ENCODE data around the gene PGGHG. TPM values are rescaled to one million over a fixed set of nuclear protein-coding genes. Genes with fewer than 3 reads are reported as not detected.

PGGHG gene
- polyA plus RNA-seq, 1 donor from 2014 or later = 2.1 TPM

- TF ChIP-seq CTCF (IDR thresholded peaks at IDR 0.05; ENCODE audit: poor library complexity, severe bottlenecking) (no peak), SMC3 (conservative IDR thresholded peaks at IDR 0.05; ENCODE audit: poor library complexity) (no peak), REST (IDR thresholded peaks at IDR 0.05; ENCODE audit: borderline replicate concordance) (no peak), RAD21 (conservative IDR thresholded peaks at IDR 0.05) (no peak), TAF1 (IDR thresholded peaks at IDR 0.05; ENCODE audit: low read depth) (no peak), EZH2 (IDR thresholded peaks at IDR 0.05; ENCODE audit: borderline replicate concordance, insufficient read depth, low read length, poor library complexity, severe bottlenecking) (no peak), MXI1 (conservative IDR thresholded peaks at IDR 0.05; ENCODE audit: poor library complexity, severe bottlenecking) (no peak), POLR2AphosphoS5 (IDR thresholded peaks at IDR 0.05) (no peak), EP300 (conservative IDR thresholded peaks at IDR 0.05; ENCODE audit: poor library complexity, severe bottlenecking) (no peak)
- Histone ChIP-seq H3K4me3 (ENCODE audit: low read length) (no peak overlapping the region), H3K9ac (ENCODE audit: low read length) (no peak overlapping the region), H3K36me3 (ENCODE audit: insufficient read depth, low read length) (no peaks in the 10 kb centered on the region), H2AFZ (ENCODE audit: low read depth, low read length) (no peak overlapping the region), H3K9me3 (ENCODE audit: low read length) (no peaks in the 10 kb centered on the region), H3F3A (ENCODE audit: insufficient read depth, low read length, poor library complexity, severe bottlenecking) (no peaks in the 10 kb centered on the region), H4K20me1 (ENCODE audit: insufficient read depth) (no peaks in the 10 kb centered on the region), H3K27me3 (ENCODE audit: insufficient read depth, low read depth, low read length) (no peaks in the 10 kb centered on the region), H3K9me2 (ENCODE audit: insufficient read depth, low read length) (no peaks in the 10 kb centered on the region), H3K79me2 (replicated peaks; ENCODE audit: insufficient read depth, low read length) (no peaks in the 10 kb centered on the region), H3K4me2 (ENCODE audit: low read length) (no peak overlapping the region), H3K27ac (ENCODE audit: low read length) (no peak overlapping the region)
Observed at GRCh38 chr11:295351-296170, 6.6 kb downstream of the PGGHG start.

- Histone ChIP-seq H3K79me2 (replicated peaks; ENCODE audit: insufficient read depth, low read length) (no peaks in the 10 kb centered on the region), H3K36me3 (ENCODE audit: insufficient read depth, low read length) (no peaks in the 10 kb centered on the region), H3K4me2 (ENCODE audit: low read length) (no peak overlapping the region), H2AFZ (ENCODE audit: low read depth, low read length) (no peak overlapping the region), H3K4me3 (ENCODE audit: low read length) (no peak overlapping the region), H3K9ac (ENCODE audit: low read length) (no peak overlapping the region), H3K27ac (ENCODE audit: low read length) (no peak overlapping the region), H3K9me3 (ENCODE audit: low read length) (no peaks in the 10 kb centered on the region), H3K9me2 (ENCODE audit: insufficient read depth, low read length) (no peaks in the 10 kb centered on the region), H4K20me1 (ENCODE audit: insufficient read depth) (no peaks in the 10 kb centered on the region), H3F3A (ENCODE audit: insufficient read depth, low read length, poor library complexity, severe bottlenecking) (no peaks in the 10 kb centered on the region), H3K27me3 (ENCODE audit: insufficient read depth, low read depth, low read length) (no peaks in the 10 kb centered on the region)
- TF ChIP-seq CTCF (IDR thresholded peaks at IDR 0.05; ENCODE audit: poor library complexity, severe bottlenecking) = no peak
- TF ChIP-seq REST (IDR thresholded peaks at IDR 0.05; ENCODE audit: borderline replicate concordance) = no peak
- no peak for TF ChIP-seq MXI1 (conservative IDR thresholded peaks at IDR 0.05; ENCODE audit: poor library complexity, severe bottlenecking)
- TF ChIP-seq SMC3 (conservative IDR thresholded peaks at IDR 0.05; ENCODE audit: poor library complexity) = no peak
- TF ChIP-seq RAD21 (conservative IDR thresholded peaks at IDR 0.05) = no peak
- TF ChIP-seq TAF1 (IDR thresholded peaks at IDR 0.05; ENCODE audit: low read depth) = no peak
- TF ChIP-seq EP300 (conservative IDR thresholded peaks at IDR 0.05; ENCODE audit: poor library complexity, severe bottlenecking) = no peak
- TF ChIP-seq EZH2 (IDR thresholded peaks at IDR 0.05; ENCODE audit: borderline replicate concordance, insufficient read depth, low read length, poor library complexity, severe bottlenecking) = no peak
- TF ChIP-seq POLR2AphosphoS5 (IDR thresholded peaks at IDR 0.05) = no peak
Observed at GRCh38 chr11:296171-297050, 7.5 kb downstream of the PGGHG start.

All from neural cell (in vitro differentiated cells).